HK-2 (cell line): ENCODE measurements around the gene PPP1R26.
"Not testable (repeated sequence)": the region's sequence is repeated elsewhere in the genome, so short reads cannot be mapped to it uniquely, and the experiment has no call there.

ENCODE experiments used
- DNase-seq: peaks from one replicate; pipeline ENCODE4 v3.0.0-alpha.2; 2018; ENCODE audit not compliant: unreplicated experiment

Gene PPP1R26, protein sequence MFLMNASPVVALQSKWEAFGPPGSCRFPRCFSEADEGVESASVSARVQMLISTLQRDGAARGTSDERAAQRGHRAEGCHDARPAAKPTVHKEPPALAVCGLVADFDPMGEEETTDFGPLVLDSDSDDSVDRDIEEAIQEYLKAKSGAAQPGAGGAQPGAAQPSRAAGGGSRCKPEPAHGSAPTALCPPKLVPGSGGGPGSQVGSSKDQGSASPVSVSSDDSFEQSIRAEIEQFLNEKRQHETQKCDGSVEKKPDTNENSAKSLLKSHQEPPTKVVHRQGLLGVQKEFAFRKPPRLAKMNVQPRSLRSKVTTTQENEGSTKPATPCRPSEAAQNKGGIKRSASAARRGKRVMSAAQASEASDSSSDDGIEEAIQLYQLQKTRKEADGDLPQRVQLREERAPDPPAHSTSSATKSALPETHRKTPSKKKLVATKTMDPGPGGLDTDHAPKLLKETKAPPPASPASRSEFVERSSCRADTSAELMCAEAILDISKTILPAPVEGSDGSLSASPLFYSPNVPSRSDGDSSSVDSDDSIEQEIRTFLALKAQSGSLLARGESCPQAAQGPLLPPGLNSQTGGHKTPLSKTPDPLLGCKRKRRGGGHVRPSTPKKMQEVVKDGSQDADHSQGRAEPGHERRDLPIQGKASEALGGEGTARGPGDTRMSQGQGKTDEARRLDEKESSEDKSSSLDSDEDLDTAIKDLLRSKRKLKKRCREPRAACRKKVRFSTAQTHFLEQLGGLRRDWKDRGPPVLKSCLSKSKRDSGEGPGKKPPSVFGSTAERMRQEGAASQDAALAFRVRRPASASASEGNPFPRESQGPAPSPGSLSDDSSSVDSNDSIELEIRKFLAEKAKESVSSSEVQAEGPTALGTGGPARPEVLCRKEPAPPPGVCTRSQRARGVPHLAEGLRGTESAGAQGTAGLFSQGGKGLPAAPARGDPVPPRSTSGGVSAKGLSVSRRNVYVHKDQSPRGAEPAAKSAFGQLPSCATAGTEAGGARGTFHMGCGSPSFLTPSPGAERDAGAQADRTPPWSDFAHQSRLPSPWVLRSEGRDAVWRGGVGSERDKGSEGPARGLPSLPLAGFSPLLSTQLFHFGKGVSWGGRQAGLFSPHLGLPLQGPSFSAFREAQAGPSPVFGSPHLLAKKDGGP (N-terminal part only)

DNA sequence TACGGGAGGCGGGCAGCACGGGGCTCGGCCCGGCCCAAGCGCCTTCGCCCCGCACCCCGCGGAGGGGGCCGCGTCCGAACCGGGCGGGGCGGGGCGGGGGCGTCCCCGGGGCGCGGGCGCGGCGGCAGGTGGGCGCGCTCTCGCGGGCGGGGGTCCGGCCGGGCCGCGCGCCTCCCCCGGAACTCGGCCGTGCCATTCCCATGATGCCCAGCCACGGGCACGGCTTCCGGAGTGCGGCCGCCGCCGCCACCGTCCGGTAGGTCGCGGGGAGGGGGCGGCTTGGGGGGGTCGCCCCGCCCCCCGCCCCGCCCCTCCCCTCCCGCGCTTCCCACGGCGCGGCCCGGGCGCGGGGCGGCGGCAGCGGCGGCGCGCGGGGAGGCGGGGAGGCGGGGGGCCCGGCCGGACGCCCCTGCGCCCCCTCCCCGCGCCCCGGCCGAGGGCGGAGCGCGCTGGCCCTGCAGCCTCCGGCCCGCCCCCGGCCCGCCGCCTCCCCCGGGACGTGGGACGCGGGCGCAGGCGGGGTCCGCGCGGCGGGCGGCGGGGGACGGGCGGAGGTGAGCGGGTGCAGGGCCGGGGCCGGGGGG is at the start of gene PPP1R26:
Gene PPP1R26, plus strand, starts transcription at position 314 of the 584 bp plus-strand sequence. CDS start 4,729 bp downstream, outside the sequence.
- DNase-seq: no peak

DNA sequence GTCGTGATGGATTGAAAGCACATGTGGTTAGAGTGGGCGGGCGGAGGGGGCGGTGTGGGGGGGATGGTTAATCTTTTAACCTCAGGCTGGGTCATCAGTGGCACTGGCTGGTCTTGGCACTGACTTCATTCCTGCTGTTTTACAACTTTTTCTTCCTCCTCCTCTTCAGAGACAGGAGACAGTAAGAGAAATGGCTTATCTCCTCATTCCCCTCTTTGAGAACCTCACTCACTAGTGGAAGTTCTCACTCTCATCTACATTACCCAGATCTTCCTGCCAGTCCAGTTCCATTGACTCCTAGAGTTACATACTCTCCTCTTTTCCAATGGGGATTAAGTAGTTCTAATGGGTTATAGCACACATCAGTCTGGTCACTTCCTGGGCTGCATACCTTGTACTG is 42.3 kb upstream of the PPP1R26 start:
- no peak for DNase-seq

DNA sequence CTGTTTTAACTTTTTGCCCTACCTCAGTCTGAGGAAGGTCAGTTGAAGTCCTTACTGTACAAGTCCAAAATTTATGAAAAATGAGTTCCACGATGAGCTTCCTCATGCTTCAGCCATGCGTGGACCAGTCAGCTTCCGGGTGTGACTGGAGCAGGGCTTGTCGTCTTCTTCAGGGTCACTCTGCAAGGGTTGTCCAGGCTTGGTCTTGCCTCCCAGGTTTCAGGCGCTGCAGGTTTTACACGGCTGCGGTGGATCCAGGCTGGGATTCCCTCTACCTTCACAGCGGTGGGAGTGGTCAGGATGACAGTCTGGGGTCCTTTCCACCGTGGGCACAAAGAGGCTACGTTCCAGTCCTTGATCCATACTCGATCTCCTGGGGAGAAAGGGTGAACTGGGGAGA is 41.9 kb upstream of the PPP1R26 start:
- not testable (repeated sequence) for DNase-seq

DNA sequence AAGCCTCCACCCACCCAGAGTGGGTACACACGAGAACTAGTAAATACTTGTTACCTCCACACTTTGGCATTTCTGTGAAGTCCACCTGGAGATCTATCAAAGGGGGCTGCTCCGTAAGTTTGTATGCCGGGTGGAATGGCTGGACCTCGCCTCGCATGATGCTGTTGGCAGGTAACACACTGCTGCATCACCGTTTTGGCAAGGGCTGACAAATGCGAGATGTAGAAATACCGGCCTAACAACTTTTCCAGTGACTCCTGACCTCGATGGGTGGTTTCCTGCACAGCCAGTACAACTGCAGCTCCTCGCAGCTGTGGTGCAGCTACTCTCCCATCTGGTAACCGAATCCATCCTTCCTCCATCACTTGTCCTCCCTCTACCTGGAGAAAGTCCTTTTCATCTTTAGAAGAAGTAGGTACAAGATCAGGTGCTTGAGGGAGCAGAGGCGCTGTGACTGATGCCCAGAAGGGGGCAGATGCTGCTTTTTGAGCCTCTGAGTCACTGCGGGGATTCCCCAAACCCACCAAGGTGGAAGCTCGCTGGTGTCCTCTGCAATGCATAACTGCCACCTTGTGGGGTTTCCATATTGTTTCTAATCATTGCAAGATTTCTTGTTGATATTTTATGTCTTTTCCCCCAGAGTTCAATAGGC is 40.9 kb upstream of the PPP1R26 start:
- DNase-seq: peak; percentile 11

DNA sequence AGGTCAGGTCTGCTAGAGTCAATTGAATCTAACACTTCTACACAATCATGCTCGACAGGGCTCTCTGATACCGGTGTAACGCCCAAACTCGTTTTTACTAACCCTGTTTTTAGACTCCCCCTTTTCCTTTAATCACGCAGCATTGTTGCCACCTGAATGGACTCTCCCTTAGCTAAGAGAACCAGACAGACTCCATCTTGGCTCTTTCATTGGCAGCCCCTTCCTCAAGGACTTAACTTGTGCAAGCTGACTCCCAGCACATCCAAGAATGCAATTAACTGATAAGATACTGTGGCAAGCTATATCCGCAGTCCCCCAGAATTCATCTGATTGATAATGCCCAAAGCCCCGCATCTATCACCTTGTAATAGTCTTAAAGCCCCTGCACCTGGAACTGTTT is 40.1 kb upstream of the PPP1R26 start:
- not testable (repeated sequence) for DNase-seq

DNA sequence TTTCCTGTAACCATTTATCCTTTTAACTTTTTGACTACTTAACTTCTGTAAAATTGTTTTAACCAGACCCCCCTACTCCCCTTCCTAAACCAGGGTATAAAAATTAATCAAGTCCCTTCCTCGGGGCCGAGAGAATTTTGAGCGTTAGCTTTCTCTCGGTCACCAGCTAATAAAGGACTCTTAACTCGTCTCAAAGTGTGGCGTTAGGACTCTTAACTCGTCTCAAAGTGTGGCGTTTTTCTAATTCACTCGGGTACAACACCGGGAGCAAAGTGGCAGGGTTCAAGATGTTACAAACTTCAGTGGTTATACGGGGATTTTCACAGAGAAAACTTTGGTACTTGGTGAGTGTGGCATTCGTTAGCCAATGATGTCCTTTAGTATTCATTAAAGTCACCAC is 39.7 kb upstream of the PPP1R26 start:
- no peak for DNase-seq

DNA sequence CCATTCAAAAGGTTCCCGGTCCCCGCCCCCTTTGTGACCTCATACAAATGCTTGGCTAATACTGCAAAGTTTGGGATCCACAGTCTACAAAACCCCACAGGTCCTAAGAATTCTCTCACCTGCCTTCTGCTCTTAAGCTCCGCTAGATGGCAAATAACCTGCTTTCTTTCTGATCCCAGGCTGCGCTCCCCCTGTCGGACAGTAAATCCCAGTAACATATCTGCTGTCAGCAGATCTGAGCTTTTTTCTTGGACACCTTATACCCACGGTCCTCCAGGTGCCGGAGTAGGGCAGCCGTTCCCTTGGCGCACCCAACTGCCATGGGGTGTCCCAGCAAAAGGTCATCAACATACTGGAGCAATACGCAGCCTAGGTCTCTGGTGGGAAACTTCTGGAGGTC is 39.0 kb upstream of the PPP1R26 start:
- no peak for DNase-seq

DNA sequence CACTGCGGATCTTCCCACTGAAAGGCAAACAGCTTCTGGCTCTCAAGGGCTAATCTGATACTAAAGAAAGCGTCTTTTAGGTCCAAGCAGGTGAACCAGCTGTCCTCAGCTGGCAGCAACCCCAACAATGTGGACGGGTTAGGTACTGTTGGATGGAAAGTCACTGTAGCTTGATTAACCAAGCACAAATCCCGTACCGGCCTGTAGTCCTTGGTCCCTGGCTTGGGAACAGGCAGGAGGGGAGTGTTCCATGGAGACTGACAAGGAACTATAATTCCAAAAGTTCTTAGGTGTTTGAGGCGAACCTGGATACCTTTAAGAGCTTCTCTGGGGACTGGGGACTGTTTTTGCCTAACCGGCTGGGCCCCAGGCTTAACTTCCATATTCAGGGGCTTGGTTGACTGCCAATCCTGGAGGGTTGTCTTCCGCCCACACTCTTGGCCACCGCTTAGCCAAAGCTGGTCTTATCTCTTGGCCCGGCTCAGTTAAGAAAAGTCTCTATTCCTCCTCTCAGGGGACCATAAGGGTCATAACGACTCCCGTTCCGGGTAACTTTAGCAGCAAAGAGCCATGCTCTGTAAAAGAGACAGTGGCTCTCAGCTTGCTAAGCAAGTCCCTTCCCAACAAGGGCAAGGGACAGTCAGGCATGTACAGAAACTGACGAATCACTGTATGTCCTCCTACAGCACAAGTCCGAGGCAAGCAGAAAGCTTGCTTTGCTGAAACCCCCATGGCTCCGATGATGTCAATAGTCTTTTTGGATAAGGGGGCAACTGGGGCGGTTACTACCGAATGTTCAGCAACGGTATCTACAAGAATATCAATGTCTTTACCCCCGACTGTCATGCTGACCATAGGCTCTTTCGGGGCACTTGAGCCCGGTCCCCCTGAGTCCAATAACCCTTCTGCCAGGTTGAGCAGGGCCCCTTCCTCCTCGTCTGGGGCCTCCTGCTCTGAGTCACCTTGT is 38.2 kb upstream of the PPP1R26 start:
- not testable (repeated sequence) for DNase-seq

DNA sequence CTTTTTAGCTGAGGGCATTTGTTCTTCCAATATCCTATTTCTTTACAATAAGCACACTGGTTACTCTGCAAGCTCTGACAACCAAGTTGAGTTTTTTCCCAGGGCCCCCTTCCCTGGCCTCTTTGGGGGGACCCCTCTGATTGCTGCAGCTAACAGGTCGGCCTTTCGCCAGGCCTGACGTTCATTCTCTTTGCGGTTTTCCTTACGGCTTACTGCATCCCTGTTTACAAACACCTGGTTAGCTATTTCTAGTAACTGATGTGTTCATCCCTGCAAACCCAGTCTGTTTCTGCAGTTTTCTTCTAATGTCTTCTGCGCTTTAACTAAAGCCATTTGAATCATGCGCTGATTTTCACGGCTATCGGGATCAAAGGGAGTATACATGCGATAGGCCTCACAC is 37.5 kb upstream of the PPP1R26 start:
- no peak for DNase-seq

DNA sequence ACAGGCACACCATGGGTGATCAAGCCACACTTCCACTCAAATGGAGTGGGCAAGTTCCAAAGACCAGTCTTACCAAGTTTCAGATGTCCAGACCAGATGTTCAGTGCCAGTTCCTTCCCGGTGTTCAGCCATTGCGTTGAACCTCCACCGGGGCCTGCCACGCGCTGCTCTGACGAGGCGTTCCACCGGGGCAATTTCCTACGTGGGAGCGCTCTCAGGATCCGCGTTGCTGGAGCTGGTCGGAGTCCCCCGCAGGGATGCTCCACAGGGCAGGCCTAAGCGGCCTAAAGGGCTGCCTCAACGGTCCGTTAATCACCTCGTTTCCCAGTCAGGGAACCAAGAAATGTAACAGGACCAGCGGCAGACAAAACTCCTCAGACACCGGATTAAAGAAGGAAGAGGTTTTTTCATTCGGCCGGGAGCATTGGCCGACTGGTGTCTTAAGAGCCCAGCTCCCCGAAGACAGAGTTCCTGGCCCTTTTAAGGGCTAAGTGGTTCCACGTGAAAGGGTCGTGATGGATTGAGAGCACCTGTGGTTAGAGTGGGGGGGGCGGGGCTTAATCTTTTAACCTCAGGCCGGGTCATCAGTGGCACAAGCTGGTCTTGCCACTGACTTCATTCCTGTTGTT is 35.7 kb upstream of the PPP1R26 start:
- no peak for DNase-seq

DNA sequence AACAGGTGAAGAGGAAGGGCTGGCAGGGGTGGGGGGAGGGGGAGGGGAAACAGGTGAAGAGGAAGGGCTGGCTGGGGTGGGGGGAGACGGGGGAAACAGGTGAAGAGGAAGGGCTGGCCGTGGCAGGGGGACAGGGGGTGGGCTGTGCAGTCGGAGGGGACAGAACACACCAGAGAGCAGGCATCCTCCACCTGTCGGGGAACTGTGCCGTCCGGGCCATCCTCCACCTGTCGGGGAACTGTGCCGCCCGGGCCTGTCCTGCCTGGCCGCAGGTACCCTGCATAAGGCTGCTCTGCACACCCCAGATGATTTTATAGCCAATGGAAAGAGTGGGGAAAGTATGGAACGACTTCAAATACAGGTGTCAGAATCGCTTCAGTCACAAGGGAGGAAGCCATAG is 32.5 kb upstream of the PPP1R26 start:
- no peak for DNase-seq

DNA sequence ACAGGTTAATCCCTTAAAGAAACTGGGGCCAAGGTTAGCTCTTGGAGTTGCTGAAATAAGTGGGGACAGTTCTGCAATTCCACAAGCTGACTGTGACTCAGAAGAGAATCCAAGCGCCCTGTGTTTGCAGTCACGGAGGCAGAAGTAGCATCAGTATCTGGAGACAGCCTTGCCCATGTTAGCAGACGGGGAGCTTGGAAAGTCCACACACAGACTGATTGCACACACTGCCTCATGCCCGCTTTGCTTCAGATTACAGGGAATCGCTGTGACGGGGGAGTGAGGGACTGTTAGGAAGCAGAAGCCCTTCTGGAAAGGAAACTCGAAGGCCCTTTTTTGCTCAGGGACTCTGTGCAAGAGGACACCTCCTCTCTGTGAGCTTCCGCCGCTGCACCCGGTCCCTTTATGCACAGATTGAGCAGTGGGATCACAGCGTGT is 30.9 kb upstream of the PPP1R26 start:
- no peak for DNase-seq

DNA sequence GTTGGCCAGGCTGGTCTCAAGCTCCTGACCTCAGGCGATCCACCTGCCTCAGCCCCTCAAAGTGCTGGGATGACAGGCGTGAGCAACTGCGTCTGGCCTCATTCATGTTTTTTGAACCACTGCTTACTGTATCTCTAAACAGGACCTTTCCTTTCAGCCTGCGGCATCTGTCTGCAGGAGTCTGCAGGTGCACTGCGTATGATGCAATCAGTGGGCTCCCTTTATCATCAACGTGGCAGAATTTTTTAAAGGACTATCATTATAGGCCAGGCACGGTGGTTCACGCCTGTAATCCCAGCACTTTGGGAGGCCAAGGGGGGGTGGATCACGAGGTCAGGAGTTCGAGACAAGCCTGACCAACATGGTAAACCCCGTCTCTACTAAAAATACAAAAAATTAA is 30.1 kb upstream of the PPP1R26 start:
- DNase-seq: not testable (repeated sequence)

DNA sequence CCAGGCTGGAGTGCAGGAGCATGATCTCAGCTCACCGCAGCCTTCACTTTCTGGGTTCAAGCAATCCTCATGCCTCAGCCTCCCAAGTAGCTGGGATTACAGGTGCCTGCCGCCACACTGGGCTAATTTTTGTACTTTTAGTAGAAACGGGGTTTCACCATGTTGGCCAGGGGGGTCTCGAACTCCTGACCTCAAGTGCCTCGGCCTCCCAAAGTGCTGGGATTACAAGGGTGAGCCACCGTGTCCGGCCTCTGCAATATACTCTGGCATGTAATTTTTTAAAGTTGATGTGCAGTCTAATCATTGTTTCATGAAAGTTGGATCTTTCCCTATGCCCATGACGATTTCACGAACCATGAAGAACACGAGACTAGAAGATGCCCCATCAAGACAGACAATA is 28.6 kb upstream of the PPP1R26 start:
- DNase-seq: no peak

DNA sequence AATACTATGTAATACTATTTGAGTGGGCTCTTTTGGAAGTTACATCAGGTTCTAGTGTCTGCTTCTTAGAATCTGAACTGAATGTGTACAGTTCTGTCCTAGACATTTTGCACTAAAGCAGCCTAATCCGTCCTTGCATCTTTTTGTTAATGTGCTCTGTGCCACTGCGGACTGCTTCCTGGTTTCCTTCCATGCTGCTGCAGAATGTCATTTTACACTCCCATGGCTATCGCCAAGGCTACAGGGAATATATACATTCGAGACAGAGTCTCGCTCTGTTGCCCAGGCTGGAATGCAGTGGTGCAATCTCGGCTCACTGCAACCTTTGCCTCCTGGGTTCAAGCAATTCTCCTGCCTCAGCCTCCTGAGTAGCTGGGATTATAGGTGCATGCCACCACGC is 27.7 kb upstream of the PPP1R26 start:
- not testable (repeated sequence) for DNase-seq

DNA sequence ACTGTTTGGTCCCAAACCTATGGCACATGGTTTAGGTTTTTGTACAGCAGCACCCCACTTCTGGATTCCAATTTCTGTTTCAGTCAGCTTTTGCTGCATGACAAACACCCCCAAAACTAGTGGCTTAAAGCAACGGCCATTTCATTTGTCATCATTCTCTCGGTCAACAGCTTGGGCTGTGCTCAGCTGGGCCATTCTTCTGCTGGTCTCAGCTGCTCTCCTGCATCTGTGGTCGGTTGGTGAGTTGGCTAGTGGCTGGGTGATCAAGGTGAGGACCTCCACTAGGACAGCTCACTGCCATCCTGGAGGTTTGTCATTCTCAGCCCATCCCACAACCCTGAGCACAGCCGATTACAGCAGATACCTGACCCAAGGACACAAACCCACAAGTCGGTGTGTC is 24.8 kb upstream of the PPP1R26 start:
- no peak for DNase-seq

DNA sequence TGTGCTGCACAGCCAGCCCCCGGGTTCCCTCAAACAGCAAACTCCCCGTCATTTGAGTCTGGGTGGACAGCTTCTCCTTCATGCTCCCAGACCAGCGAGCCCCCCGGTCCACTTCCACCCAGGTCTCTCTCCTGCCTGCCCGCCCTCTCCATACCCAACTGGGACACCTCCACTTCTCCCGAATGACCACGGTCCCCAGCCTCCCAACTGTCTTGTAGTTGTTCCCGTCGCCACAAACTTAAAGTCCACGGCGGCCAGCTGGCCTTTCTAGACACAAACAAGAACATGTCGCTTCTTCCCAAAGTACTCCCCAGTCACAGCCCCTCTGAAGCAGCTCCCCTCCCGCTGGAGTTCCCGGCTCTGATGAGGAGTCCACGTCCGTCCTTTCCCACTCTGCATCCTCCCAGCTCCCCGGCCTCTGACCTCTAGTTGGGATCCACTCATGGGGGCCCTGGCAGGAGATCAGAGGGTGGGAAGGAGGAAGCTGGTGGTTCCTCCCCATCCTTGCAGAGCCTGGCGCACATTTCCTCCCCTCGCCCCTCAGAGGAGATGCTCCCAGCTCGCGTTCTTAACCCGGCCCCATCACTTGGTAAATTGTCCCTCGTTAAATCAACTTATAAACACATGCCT is 24.1 kb upstream of the PPP1R26 start:
- DNase-seq: no peak

DNA sequence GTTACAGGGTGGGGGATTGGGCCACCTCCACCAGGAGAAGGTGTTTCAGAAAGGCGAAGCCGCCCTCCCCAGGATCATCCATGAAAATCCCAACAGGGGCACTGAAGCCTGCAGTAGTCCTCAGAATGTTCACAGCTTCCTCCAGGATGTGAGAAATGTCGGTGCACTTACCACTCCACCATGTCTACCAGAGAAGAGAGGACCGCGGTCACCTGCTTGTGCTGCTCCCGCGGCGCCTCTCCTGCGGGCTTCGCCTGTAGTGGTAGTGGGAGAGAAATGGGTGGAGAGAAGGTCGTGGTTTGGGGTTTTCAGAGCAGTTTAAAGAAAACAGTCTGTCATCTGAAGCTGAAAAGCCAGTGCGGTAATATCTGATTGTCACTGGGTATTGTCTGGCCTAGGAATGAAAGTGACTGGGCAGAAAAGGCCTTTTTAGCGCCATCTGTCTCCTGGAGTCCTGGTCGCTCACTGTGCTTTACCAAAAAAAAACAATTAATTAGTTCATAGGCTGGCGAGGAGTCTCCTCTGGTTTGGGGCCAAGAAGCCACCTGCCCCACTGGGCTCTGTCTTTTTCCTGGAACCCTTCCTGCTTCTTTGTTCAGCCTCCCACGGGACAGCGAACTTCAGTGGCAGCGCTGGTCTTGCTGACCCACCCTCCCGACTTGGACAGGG is 23.0 kb upstream of the PPP1R26 start:
- no peak for DNase-seq

DNA sequence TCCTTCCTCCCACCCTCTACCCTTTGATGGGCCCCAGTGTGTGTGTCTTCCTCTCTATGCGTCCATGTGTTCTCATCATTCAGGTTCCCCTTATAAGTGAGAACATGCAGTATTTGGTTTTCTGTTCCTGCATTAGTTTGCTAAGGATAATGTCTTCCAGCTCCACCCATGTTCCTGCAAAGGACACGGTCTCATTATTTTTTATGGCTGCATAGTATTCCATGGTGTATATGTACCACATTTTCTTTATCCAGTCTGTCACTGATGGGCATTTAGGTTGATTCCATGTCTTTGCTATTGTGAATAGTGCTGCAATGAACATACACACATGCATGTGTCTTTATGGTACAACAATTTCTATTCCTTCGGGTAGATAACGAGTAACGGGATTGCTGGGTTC is 21.1 kb upstream of the PPP1R26 start:
- DNase-seq: not testable (repeated sequence)
